K562 treated with DMSO at 1 percent for 48 hours (cell line): Measurements from ENCODE around the gene ZNF586. TPM values are rescaled to one million over a fixed set of nuclear protein-coding genes. Genes with fewer than 3 reads are reported as not detected.

Experiments used
- total RNA-seq: library from RNA; unstranded; fragments of 300-600 nt; gene quantifications from 2 replicates; pipeline ENCODE4 v1.2.3, GENCODE V29; 2022; ENCODE audit warnings: low replicate concordance; ENCODE audit errors: extremely low read depth

Gene ZNF586
- total RNA-seq = not detected in 2 replicates

DNA sequence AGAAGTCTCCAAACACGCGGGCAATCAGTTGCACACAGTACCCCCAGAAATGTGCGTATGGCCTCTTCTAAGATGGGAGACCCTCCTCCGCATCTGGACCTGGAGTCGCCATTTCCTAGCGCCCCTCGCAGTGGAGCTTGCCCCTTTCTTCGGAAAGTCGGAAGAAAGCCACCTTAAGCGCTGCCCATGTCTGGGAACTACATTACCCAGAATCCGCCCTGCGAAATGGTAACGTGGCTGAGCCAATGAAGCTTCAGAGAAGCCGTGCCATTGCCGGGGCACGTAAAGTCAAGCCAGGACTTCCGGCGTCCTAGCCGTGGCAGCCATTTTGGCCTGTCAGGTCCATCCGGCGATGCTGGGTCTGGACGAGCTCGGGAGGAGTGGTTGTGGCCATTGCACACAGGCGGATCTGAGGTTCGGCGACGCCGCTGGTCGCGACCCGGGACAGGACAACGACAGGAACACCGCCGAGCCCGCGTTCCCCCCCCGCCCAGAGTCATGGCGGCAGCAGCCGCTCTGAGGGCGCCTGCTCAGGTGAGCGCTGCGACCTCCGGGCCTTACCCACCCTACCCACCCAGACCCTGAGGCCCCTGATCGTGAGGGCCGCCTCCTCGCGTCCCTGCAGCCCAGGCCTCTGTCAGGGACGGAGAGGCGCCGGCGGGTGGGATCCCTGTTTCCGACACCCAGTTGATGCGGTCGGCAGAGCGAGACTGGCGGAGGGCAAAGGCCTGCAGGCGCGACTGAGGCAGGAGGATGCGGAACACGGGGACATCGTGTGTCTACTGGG lies at the start of gene ZNF586:
Gene ZNF586 (plus strand): TSS at position 332 of the 787 bp plus-strand sequence. CDS start 167 bp downstream, at position 499.

DNA sequence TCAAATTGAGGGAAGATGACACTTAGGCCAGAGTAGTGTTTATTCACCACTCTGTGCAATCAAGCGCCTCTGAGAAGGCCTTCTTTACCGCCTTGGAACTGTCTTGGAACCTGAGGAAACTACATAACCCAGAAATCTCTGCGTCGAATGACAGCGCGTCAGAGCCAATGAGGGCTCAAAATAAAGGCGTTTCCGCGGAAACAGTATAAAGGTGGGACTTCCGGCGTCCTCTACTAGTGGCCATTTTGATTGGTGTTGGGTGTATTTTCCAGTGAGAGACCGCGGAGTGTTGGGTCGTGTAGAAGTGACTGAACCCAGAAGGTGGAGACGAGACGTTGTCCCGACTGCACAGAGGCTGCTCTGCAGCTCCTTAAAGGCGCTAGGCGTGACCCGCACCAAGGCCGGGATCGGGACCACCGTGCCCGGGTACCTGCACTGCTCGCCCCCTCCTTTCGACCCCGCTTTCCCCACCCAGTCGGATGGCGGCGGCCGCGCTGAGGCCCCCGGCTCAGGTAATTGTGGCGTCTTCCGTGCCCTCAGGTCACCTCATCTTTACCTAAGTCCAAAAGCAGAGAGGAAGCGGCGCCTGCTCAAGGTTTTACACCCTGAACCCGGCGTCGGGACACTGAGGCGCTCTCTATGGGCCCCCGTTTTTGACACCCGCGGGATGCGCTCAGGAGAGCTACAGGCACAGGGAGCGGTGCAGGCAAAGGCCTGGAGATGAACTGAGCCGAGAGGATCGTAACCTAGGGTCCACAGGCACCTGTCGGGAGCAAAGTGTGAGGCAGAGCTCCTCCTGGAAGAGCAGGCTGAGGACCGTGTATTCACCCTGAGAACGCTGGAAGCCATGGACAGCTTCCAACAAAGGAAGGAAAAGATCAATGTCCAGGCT lies 22.6 kb upstream of the ZNF586 start, which contains the start of gene ZNF776:
Gene ZNF776 (plus strand): TSS at position 236 of the 892 bp plus-strand sequence. CDS start 244 bp downstream, at position 480.

DNA sequence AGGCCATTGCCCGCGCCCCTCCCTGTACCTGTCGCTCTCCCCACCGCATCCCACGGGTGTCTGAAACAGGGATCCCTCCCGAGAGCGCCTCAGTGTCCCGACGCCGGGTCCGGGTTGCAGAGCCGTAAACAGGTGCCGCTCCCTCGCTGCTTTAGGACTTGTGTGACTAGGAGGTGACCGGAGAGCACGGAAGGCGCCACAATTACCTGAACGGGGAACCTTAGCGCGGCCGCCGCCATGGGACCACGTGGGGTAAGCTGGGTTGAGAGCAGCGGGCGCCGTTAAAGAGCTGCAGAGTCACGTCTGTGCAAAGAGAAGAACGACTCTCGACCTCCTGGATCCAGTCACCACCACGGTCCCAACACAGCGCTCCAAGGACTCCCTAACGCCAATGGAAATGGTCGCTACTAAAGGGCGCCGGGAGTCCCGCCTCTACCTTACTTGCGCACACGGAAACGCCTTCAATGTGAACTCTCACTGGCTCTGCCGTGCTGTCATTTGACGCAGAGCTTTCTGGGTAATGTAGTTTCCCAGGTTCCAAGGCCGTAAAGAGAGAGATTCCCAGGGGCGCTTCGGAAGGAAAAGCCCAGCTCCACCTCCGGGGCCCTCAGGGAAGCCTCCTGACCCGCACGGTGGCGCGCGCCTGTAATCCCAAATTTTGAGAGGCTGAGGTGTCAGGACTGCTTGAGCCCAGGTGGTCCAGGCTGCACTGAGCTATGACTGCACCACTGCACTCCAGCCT lies 45.2 kb downstream of the ZNF586 start, which contains the start of gene ZNF552:
Gene ZNF552 (minus strand): TSS at position 409 of the 742 bp plus-strand sequence. CDS start 170 bp downstream, at position 239.

DNA sequence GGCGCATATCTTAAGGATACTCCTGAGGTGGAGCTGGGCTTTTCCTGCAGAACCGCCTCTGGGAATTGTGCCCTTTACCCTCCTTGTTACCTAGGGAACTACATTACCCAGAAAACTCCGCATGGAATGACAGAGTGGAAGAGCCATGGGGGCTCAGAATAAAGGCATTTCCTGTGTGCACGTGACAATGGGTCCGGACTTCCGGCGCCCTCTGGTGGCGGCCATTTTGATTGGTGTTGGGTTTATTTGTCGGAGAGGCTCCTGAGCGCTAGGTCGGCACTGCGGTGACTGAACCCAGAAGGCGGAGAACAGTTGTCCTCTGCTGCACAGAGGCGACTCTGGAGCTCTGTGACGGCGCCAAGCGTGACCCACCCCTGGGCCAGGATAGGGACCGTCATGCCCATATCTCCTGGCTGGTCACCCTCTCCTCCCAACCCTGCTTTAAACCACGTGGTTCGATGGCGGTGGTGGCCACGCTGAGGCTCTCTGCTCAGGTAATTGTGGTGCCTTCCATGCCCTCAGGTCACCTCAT lies 60.7 kb downstream of the ZNF586 start, which contains the start of gene ZNF587B:
Gene ZNF587B (plus strand): TSS at position 229 of the 532 bp plus-strand sequence. CDS start 230 bp downstream, at position 459.

Other genes starting within 250 kb of the ZNF586 start
- not detected in 2 replicates for gene ZNF549, start 242.3 kb upstream of the ZNF586 start, total RNA-seq
- gene ZNF550, start 209.8 kb upstream of the ZNF586 start, total RNA-seq = not detected in 2 replicates
- not detected in 2 replicates for gene ZNF416, start 190.8 kb upstream of the ZNF586 start, total RNA-seq
- gene ZIK1, start 185.5 kb upstream of the ZNF586 start, total RNA-seq = not detected in 2 replicates
- not detected in 2 replicates for gene ZNF530, start 169.8 kb upstream of the ZNF586 start, total RNA-seq
- not detected in 2 replicates for gene ZNF134, start 155.4 kb upstream of the ZNF586 start, total RNA-seq
- gene ZNF211, start 136.5 kb upstream of the ZNF586 start, total RNA-seq = not detected in 2 replicates
- not detected in 2 replicates for gene ZSCAN4, start 100.7 kb upstream of the ZNF586 start, total RNA-seq
- not detected in 2 replicates for gene ZNF551, start 87.7 kb upstream of the ZNF586 start, total RNA-seq
- gene ZNF154, start 60.5 kb upstream of the ZNF586 start, total RNA-seq = not detected in 2 replicates
- gene ZNF671, start 42.1 kb upstream of the ZNF586 start, total RNA-seq = not detected in 2 replicates
- gene ZNF776, start 22.9 kb upstream of the ZNF586 start, total RNA-seq = not detected in 2 replicates
- gene ZNF552, start 45.2 kb downstream of the ZNF586 start, total RNA-seq = not detected in 2 replicates
- not detected in 2 replicates for gene ZNF587B, start 60.6 kb downstream of the ZNF586 start, total RNA-seq
- gene ZNF587, start 80.2 kb downstream of the ZNF586 start, total RNA-seq = not detected in 2 replicates
- gene ZNF814, start 119.4 kb downstream of the ZNF586 start, total RNA-seq = not detected in 2 replicates
- gene ZNF417, start 146.9 kb downstream of the ZNF586 start, total RNA-seq = not detected in 2 replicates
- gene ZNF418, start 165.7 kb downstream of the ZNF586 start, total RNA-seq = not detected in 2 replicates
- gene ZNF256, start 178.0 kb downstream of the ZNF586 start, total RNA-seq = not detected in 2 replicates
- not detected in 2 replicates for gene C19orf18, start 204.9 kb downstream of the ZNF586 start, total RNA-seq
- not detected in 2 replicates for gene ZNF606, start 233.1 kb downstream of the ZNF586 start, total RNA-seq